Fibroblast of lung (primary cell): ENCODE measurements around the gene METTL21C. TPM values are rescaled to one million over a fixed set of nuclear protein-coding genes. Genes with fewer than 3 reads are reported as not detected.

Experiments used
- DNase-seq, 2 donors: peaks; one replicate each; pipeline versions ENCODE4 v3.0.0 to v3.0.0-alpha.2; 2010; ENCODE audit warnings: low read depth in 2 of 2
- H2AFZ ChIP-seq: 2 replicates; pipeline ENCODE4 v1.5.1; 2012; ENCODE audit warnings: low read length, control low read depth, inconsistent platforms
- H3K27ac ChIP-seq: 2 replicates; pipeline ENCODE4 v1.5.1; 2011; ENCODE audit warnings: low read length, control low read depth; ENCODE audit not compliant: insufficient read depth
- H3K27me3 ChIP-seq: 2 replicates; pipeline ENCODE4 v1.5.1; 2011; ENCODE audit warnings: mild to moderate bottlenecking, low read length; ENCODE audit not compliant: control insufficient read depth, insufficient read depth
- H3K36me3 ChIP-seq: 2 replicates; pipeline ENCODE4 v1.5.1; 2011; ENCODE audit warnings: low read length; ENCODE audit not compliant: control insufficient read depth, insufficient read depth
- H3K4me1 ChIP-seq: 2 replicates; pipeline ENCODE4 v1.5.1; 2011; ENCODE audit warnings: low read length; ENCODE audit not compliant: control insufficient read depth, insufficient read depth; ENCODE audit errors: extremely low read depth
- H3K4me2 ChIP-seq: 2 replicates; pipeline ENCODE4 v1.5.1; 2011; ENCODE audit warnings: low read length, control low read depth; ENCODE audit not compliant: insufficient read depth; ENCODE audit errors: extremely low read depth
- H3K4me3 ChIP-seq, 4 experiments: fragments of 200-600 bp in 1 of 4; sonication (generic) in 1 of 4; replicated peaks in 1 of 4; 2 replicates each; pipeline ENCODE4 v1.5.1; 2011 to 2016; ENCODE audit warnings: low read length in 4 of 4, low read depth in 3 of 4, mild to moderate bottlenecking in 3 of 4, control low read depth in 2 of 4, inconsistent platforms in 1 of 4, mixed read lengths in 1 of 4; ENCODE audit not compliant: insufficient read depth in 1 of 4; ENCODE audit errors: control extremely low read depth in 1 of 4
- H3K79me2 ChIP-seq: 2 replicates; pipeline ENCODE4 v1.5.1; 2012; ENCODE audit warnings: mild to moderate bottlenecking, low read length, inconsistent platforms; ENCODE audit not compliant: control insufficient read depth, insufficient read depth
- H3K9ac ChIP-seq: 2 replicates; pipeline ENCODE4 v1.5.1; 2011; ENCODE audit warnings: mild to moderate bottlenecking, low read length, control low read depth; ENCODE audit not compliant: insufficient read depth
- H3K9me3 ChIP-seq: 2 replicates; pipeline ENCODE4 v1.5.1; 2012; ENCODE audit warnings: low read depth, low read length; ENCODE audit not compliant: control insufficient read depth, insufficient read depth
- H4K20me1 ChIP-seq: 2 replicates; pipeline ENCODE4 v1.5.1; 2011; ENCODE audit warnings: low read length; ENCODE audit not compliant: control insufficient read depth, insufficient read depth; ENCODE audit errors: extremely low read depth
- EZH2 ChIP-seq: IDR thresholded peaks from 2 replicates; pipeline ENCODE4 v1.5.1; 2012; ENCODE audit warnings: low read length, control low read depth, mild to moderate bottlenecking; ENCODE audit errors: missing control alignments
- polyA plus RNA-seq, 2 donors: library from polyadenylated mRNA; depleted of rRNA in 1 of 2; stranded (reverse) in 1 of 2; unstranded in 1 of 2; fragments of >200 nt; gene quantifications; 2 replicates each; pipeline ENCODE4 v1.2.1, GENCODE V29; 2011 to 2012; ENCODE audit warnings: missing spikeins in 1 of 2
- total RNA-seq: library from RNA; depleted of rRNA; stranded (reverse); fragments of >200 nt; gene quantifications from 2 replicates; pipeline ENCODE4 v1.2.1, GENCODE V29; 2014
- TF ChIP-seq, protein P1 (sequence below), 2 donors: IDR thresholded peaks in 1 of 2; conservative IDR thresholded peaks in 1 of 2; 1 replicate in 1 of 2; 2 replicates in 1 of 2; pipeline ENCODE4 v1.5.1; 2011 to 2012; ENCODE audit warnings: low read length in 2 of 2, control low read depth in 1 of 2, inconsistent platforms in 1 of 2, low read depth in 1 of 2, mild to moderate bottlenecking in 1 of 2

Gene METTL21C
- total and polyA plus RNA-seq, 2 donors (not counting 1 experiment from before 2014, with no cell fraction given), result 0.17 TPM; not detected in 1

DNA sequence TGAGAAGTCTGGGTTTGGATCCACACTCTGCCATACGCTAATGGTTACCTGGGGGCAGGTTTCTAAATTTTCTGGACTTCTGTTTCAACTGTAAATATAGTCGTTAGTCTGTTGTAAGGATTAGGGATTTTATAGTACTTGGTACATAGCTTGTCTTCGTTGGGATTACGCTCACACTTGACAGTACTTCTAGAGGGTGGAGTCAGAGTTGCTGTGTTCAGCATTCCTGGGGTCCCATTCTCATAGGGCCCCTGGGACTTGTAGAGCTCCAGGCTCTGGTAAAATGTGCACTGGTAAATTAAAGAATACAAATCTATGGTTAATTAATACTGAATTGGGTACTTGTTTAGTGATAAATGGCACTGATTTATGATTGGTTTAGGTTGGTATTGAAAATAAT lies 52.8 kb downstream of the METTL21C start:
- TF ChIP-seq, protein P1, sequence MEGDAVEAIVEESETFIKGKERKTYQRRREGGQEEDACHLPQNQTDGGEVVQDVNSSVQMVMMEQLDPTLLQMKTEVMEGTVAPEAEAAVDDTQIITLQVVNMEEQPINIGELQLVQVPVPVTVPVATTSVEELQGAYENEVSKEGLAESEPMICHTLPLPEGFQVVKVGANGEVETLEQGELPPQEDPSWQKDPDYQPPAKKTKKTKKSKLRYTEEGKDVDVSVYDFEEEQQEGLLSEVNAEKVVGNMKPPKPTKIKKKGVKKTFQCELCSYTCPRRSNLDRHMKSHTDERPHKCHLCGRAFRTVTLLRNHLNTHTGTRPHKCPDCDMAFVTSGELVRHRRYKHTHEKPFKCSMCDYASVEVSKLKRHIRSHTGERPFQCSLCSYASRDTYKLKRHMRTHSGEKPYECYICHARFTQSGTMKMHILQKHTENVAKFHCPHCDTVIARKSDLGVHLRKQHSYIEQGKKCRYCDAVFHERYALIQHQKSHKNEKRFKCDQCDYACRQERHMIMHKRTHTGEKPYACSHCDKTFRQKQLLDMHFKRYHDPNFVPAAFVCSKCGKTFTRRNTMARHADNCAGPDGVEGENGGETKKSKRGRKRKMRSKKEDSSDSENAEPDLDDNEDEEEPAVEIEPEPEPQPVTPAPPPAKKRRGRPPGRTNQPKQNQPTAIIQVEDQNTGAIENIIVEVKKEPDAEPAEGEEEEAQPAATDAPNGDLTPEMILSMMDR (conservative IDR thresholded peaks at IDR 0.05 in 1 of 2, IDR thresholded peaks at IDR 0.05 in 1 of 2; ENCODE audit: low read depth in 1 of 2, low read length in 2 of 2), result no peak
- no peak for TF ChIP-seq EZH2
- H3K27me3 ChIP-seq, result no peaks in the 10 kb centered on the region
- no peaks in the 10 kb centered on the region for H4K20me1 ChIP-seq
- no peak overlapping the region for H3K27ac ChIP-seq
- DNase-seq, result no peak
- peaks cover 6% of the 10 kb centered on the region for H3K36me3 ChIP-seq
- H3K9me3 ChIP-seq, result no peaks in the 10 kb centered on the region
- H3K9ac ChIP-seq, result no peak overlapping the region
- H3K4me2 ChIP-seq, result no peak overlapping the region
- no peaks in the 10 kb centered on the region for H3K4me1 ChIP-seq
- no peak overlapping the region for H2AFZ ChIP-seq
- no peak overlapping the region for H3K4me3 ChIP-seq
- no peaks in the 10 kb centered on the region for H3K79me2 ChIP-seq

DNA sequence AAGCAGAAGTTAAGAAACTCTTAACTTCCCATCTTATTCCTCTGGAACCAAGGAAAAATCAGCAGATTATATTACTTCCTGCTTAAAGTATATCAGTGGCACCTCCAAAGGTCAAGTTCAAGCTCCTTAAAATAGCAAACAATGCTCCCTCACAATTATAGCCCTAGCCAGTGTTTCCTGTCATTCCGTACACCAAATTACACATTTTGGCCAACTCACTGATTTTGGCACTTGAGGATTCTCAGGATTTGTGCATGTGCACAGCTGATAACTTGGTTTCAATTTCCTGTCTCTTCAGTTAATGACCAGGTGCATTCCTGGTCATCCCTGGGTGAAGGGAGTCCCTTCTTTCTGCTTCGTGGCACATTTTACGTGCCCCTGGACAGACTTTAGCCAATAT lies 56.1 kb downstream of the METTL21C start:
- Histone ChIP-seq H3K79me2 (no peaks in the 10 kb centered on the region), H3K36me3 (peaks cover 14% of the 10 kb centered on the region), H3K4me1 (no peaks in the 10 kb centered on the region), H3K9ac (no peak overlapping the region), H3K4me2 (no peak overlapping the region), H3K27me3 (no peaks in the 10 kb centered on the region), H3K9me3 (no peaks in the 10 kb centered on the region), H3K4me3 (no peak overlapping the region), H3K27ac (no peak overlapping the region), H4K20me1 (no peaks in the 10 kb centered on the region), H2AFZ (no peak overlapping the region)
- TF ChIP-seq EZH2, result no peak
- TF ChIP-seq, protein P1 (conservative IDR thresholded peaks at IDR 0.05 in 1 of 2, IDR thresholded peaks at IDR 0.05 in 1 of 2; ENCODE audit: low read depth in 1 of 2, low read length in 2 of 2), result no peak
- DNase-seq, result no peak

Other genes starting within 250 kb of the METTL21C start
- 58.3 and 60.3 TPM in 2 replicates for gene TPP2, start 98.1 kb downstream of the METTL21C start, total RNA-seq
- gene TPP2, start 98.1 kb downstream of the METTL21C start, polyA plus RNA-seq, result 45.0 and 51.8 TPM in 2 replicates
- gene TEX30, start 78.7 kb upstream of the METTL21C start, total RNA-seq, result 11.9 and 14.1 TPM in 2 replicates
- 12.7 and 21.5 TPM in 2 replicates for gene TEX30, start 78.7 kb upstream of the METTL21C start, polyA plus RNA-seq
- gene POGLUT2, start 103.9 kb upstream of the METTL21C start, total RNA-seq, result 11.7 and 14.6 TPM in 2 replicates
- 11.6 and 18.1 TPM in 2 replicates for gene POGLUT2, start 103.9 kb upstream of the METTL21C start, polyA plus RNA-seq
- 19.8 and 22.3 TPM in 2 replicates for gene BIVM, start 104.1 kb upstream of the METTL21C start, total RNA-seq
- 15.7 and 22.4 TPM in 2 replicates for gene BIVM, start 104.1 kb upstream of the METTL21C start, polyA plus RNA-seq
- gene ERCC5, start 151.0 kb upstream of the METTL21C start, total RNA-seq, result 66.0 and 78.9 TPM in 2 replicates
- gene ERCC5, start 151.0 kb upstream of the METTL21C start, polyA plus RNA-seq, result 30.0 and 36.6 TPM in 2 replicates